CD4-positive, CD25-positive, alpha-beta regulatory T cell (primary cell): ENCODE results near the gene LSMEM2. TPM values are rescaled to one million over a fixed set of nuclear protein-coding genes. Genes with fewer than 3 reads are reported as not detected.
"Not testable (repeated sequence)": the region's sequence is repeated elsewhere in the genome, so short reads cannot be mapped to it uniquely, and the experiment has no call there.

ENCODE experiments used
- ATAC-seq, 2 donors: fragments of 150-1000 bp; cut with Tn5 transposase; one replicate each; pipeline ENCODE4 v1.10.0; 2021; ENCODE audit warnings: low read depth in 2 of 2, moderate number of reproducible peaks in 2 of 2, moderate library complexity in 1 of 2
- DNase-seq, 3 donors: peaks; one replicate each; pipeline versions ENCODE4 v3.0.0 to v3.0.0-alpha.2; 2012 to 2022; ENCODE audit warnings: mixed read lengths in 1 of 3
- H3K27ac ChIP-seq: one replicate; pipeline ENCODE4 v1.7.0; 2013; ENCODE audit warnings: mild to moderate bottlenecking, low read length; ENCODE audit not compliant: insufficient read depth, poor library complexity, severe bottlenecking
- H3K27me3 ChIP-seq: one replicate; pipeline ENCODE4 v1.7.0; 2013; ENCODE audit warnings: low read length; ENCODE audit not compliant: control insufficient read depth, insufficient read depth
- H3K36me3 ChIP-seq: one replicate; pipeline ENCODE4 v1.7.0; 2013; ENCODE audit warnings: mild to moderate bottlenecking, low read length, moderate library complexity; ENCODE audit not compliant: control insufficient read depth, insufficient read depth
- H3K4me1 ChIP-seq: 2 replicates; pipeline ENCODE4 v1.7.0; 2013; ENCODE audit warnings: mild to moderate bottlenecking, low read length; ENCODE audit not compliant: insufficient read depth, control insufficient read depth, poor library complexity, severe bottlenecking
- H3K4me3 ChIP-seq: one replicate; pipeline ENCODE4 v1.7.0; 2013; ENCODE audit warnings: low read depth, mild to moderate bottlenecking, low read length, moderate library complexity
- H3K9me3 ChIP-seq, 2 experiments: 1 replicate in 1 of 2; 2 replicates in 1 of 2; pipeline ENCODE4 v1.7.0; 2013; ENCODE audit warnings: low read length in 2 of 2, mild to moderate bottlenecking in 1 of 2, moderate library complexity in 1 of 2; ENCODE audit not compliant: control insufficient read depth in 2 of 2
- H3K27ac Mint-ChIP-seq, 3 donors: one replicate each; pipeline ENCODE4 v1.8.0; 2020 to 2022; ENCODE audit warnings: mild to moderate bottlenecking in 3 of 3, mixed read lengths in 3 of 3, moderate library complexity in 2 of 3
- H3K27me3 Mint-ChIP-seq: one replicate; pipeline ENCODE4 v1.8.0; 2022; ENCODE audit warnings: mild to moderate bottlenecking, mixed read lengths
- H3K36me3 Mint-ChIP-seq: one replicate; pipeline ENCODE4 v1.8.0; 2020; ENCODE audit warnings: mixed read lengths
- H3K4me1 Mint-ChIP-seq, 4 donors: one replicate each; pipeline ENCODE4 v1.8.0; 2020 to 2022; ENCODE audit warnings: mixed read lengths in 4 of 4, mild to moderate bottlenecking in 1 of 4
- H3K4me3 Mint-ChIP-seq, 4 donors: one replicate each; pipeline ENCODE4 v1.8.0; 2020 to 2022; ENCODE audit warnings: mild to moderate bottlenecking in 4 of 4, mixed read lengths in 4 of 4, moderate library complexity in 3 of 4
- H3K9me3 Mint-ChIP-seq, 7 donors: one replicate each; pipeline ENCODE4 v1.8.0; 2020 to 2022; ENCODE audit warnings: mixed read lengths in 7 of 7, mild to moderate bottlenecking in 3 of 7, moderate library complexity in 2 of 7
- polyA plus RNA-seq, 4 donors: library from polyadenylated mRNA; unstranded; fragments of 300-500 nt; fragmentation: Illumina TruSeq; gene quantifications; one replicate each; pipeline ENCODE4 v1.2.3, GENCODE V29; 2021
- total RNA-seq: library from RNA; stranded (reverse); gene quantifications from one replicate; pipeline ENCODE4 v1.2.3, GENCODE V29; 2022

Gene LSMEM2
- total and polyA plus RNA-seq, 5 donors from 2014 or later = 0.22 TPM; not detected in 4

GRCh38 chr3:50303013-50303815 is 24.3 kb downstream of the LSMEM2 start, which contains the start of gene HYAL1:
Gene HYAL1 (minus strand): TSS chr3:50303574. CDS start chr3:50302956, 618 bp downstream.
- Histone ChIP-seq H3K4me1 (peaks cover 20% of the 10 kb centered on the region), H3K9me3 (no peaks in the 10 kb centered on the region), H3K27me3 (no peaks in the 10 kb centered on the region), H3K36me3 (no peaks in the 10 kb centered on the region), H3K27ac (no peak within 1 kb of the TSS), H3K4me3 (no peak within 1 kb of the TSS)
- Mint-ChIP-seq H3K36me3 (no peaks in the 10 kb centered on the region), H3K4me3 (no peak within 1 kb of the TSS), H3K27ac (peak within 1 kb of the TSS in 1 of 3 donors; percentile 48), H3K9me3 (no peaks in the 10 kb centered on the region), H3K27me3 (no peaks in the 10 kb centered on the region), H3K4me1 (peaks cover 0 to 31% (median 11%) of the 10 kb centered on the region in 4 donors)
- ATAC-seq (no peak), DNase-seq (no peak)

- Mint-ChIP-seq H3K27me3 (no peaks in the 10 kb centered on the region), H3K27ac (no peak overlapping the region), H3K36me3 (no peaks in the 10 kb centered on the region), H3K9me3 (no peaks in the 10 kb centered on the region), H3K4me3 (no peak overlapping the region), H3K4me1 (peaks cover 0 to 20% (median 5%) of the 10 kb centered on the region in 4 donors)
- H3K9me3 ChIP-seq = no peaks in the 10 kb centered on the region
- ATAC-seq = no peak
- H3K27ac ChIP-seq = no peak overlapping the region
- H3K4me1 ChIP-seq = peaks cover 10% of the 10 kb centered on the region
- no peaks in the 10 kb centered on the region for H3K36me3 ChIP-seq
- no peaks in the 10 kb centered on the region for H3K27me3 ChIP-seq
- no peak for DNase-seq
- no peak overlapping the region for H3K4me3 ChIP-seq
Measured at GRCh38 chr3:50304601-50305000, 25.7 kb downstream of the LSMEM2 start.

DNA sequence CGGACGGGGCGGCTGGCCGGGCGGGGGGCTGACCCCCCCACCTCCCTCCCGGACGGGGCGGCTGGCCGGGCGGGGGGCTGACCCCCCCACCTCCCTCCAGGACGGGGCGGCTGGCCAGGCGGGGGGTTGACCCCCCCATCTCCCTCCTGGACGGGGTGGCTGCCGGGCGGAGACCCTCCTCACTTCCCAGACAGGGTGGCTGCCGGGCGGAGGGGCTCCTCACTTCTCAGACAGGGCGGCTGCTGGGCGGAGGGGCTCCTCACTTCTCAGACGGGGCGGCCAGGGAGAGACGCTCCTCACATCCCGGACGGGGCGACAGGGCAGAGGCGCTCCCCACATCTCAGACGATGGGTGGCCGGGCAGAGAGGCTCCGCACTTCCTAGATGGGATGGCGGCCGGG is 33.2 kb downstream of the LSMEM2 start:
- H3K27me3 Mint-ChIP-seq, H3K9me3 Mint-ChIP-seq, H3K9me3 ChIP-seq, ATAC-seq, H3K36me3 Mint-ChIP-seq, H3K36me3 ChIP-seq, H3K27ac Mint-ChIP-seq, DNase-seq, H3K4me3 Mint-ChIP-seq, H3K27ac ChIP-seq, H3K27me3 ChIP-seq, H3K4me3 ChIP-seq: not testable (repeated sequence)
- H3K4me1 ChIP-seq = peaks cover 12% of the 10 kb centered on the region
- peaks cover 5 to 19% (median 12%) of the 10 kb centered on the region in 4 donors for H3K4me1 Mint-ChIP-seq

DNA sequence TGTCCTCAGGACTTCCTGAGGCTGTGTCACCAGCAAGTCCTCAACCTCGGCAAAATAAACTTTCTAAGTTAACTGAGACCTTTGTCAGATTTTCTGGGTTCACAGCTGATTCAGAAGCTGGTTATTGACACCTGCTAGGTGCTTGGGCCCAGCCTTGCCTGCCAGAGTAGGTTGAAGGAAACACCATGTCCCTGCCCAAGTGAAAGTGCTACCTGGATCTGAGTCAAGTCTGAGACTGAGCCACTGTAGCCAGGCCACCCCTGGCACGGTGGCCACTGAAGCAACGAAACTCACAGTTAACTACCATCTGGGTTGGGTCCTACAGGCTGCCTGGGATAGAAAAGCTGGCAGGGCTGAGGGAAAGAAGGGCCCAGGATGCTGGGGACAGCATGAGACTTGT is 35.5 kb downstream of the LSMEM2 start:
- ATAC-seq = no peak
- no peak for DNase-seq
- H3K4me1 ChIP-seq = peaks cover 19% of the 10 kb centered on the region
- peak overlapping the region in 1 of 3 donors; percentile 12 for H3K27ac Mint-ChIP-seq
- no peak overlapping the region for H3K4me3 ChIP-seq
- peaks cover 5 to 31% (median 16%) of the 10 kb centered on the region in 4 donors for H3K4me1 Mint-ChIP-seq
- H3K4me3 Mint-ChIP-seq = no peak overlapping the region
- H3K9me3 ChIP-seq = no peaks in the 10 kb centered on the region
- no peaks in the 10 kb centered on the region for H3K27me3 ChIP-seq
- H3K27ac ChIP-seq = no peak overlapping the region
- no peaks in the 10 kb centered on the region for H3K36me3 ChIP-seq
- H3K9me3 Mint-ChIP-seq = no peaks in the 10 kb centered on the region
- H3K27me3 Mint-ChIP-seq = peaks cover 5% of the 10 kb centered on the region
- H3K36me3 Mint-ChIP-seq = peaks cover 3% of the 10 kb centered on the region

DNA sequence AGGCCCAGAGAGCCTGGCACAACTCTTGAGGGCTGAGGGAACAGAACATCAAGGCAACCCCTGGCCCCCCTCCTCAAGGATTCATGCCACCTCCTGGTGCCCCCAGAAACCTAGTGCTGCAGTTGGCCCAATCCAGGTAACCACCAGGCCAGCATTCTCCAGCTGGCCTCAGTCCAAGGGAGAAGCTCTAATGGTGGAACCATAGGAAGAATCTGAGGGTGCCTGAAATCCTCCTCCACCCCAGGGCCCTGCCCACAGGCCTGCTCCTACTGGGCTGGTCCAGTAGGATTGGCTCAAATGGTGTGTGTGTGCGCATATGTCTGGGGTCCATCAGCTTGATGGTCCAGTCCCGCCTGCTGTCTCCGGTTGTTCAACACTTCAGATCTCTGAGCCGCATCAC is 35.9 kb downstream of the LSMEM2 start:
- H3K9me3 ChIP-seq = no peaks in the 10 kb centered on the region
- ATAC-seq (no peak), DNase-seq (no peak)
- Mint-ChIP-seq H3K27me3 (peaks cover 5% of the 10 kb centered on the region), H3K36me3 (peaks cover 3% of the 10 kb centered on the region), H3K4me3 (peak overlapping the region in 1 of 4 donors; percentile 71), H3K9me3 (no peaks in the 10 kb centered on the region), H3K27ac (no peak overlapping the region), H3K4me1 (peaks cover 5 to 36% (median 18%) of the 10 kb centered on the region in 4 donors)
- no peak overlapping the region for H3K27ac ChIP-seq
- no peak overlapping the region for H3K4me3 ChIP-seq
- no peaks in the 10 kb centered on the region for H3K27me3 ChIP-seq
- H3K4me1 ChIP-seq = peaks cover 22% of the 10 kb centered on the region
- no peaks in the 10 kb centered on the region for H3K36me3 ChIP-seq

DNA sequence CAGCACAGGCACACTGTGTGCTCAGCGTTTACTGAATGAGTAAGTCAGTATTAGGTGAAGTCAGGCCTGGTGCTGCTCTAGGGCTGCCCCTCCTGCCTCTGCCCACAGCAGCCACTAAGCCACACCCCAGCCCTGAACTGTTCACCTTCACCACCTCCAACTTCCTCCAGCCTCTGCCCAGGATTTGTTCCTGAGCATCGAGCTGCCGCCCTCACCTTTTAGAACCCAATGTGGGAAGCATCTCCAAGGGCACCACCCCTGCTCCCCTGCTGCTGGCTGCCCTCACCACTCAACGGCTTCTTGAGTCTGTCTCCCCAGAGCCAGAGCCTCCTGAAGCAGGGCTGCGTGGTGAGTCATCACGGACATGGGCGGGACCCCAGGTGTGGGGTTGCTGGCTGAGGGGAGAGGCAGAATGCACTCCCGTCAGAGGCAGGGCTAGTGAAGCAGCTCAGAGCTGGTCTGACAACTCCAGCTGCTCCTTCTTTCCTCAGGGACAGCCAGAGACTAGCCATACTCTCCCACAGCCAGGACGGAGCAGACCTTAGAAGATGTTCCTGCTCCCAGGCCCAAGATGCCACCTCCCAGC is 37.9 kb downstream of the LSMEM2 start:
- Mint-ChIP-seq H3K27me3 (peaks cover 5% of the 10 kb centered on the region), H3K4me3 (peak overlapping the region; percentile 60 to 81 (median 72)), H3K36me3 (peaks cover 3% of the 10 kb centered on the region), H3K9me3 (no peaks in the 10 kb centered on the region), H3K4me1 (peaks cover 5 to 47% (median 21%) of the 10 kb centered on the region in 4 donors), H3K27ac (peak overlapping the region; percentile 41 to 86 (median 65))
- peaks cover 36% of the 10 kb centered on the region for H3K4me1 ChIP-seq
- no peaks in the 10 kb centered on the region for H3K27me3 ChIP-seq
- no peaks in the 10 kb centered on the region for H3K36me3 ChIP-seq
- peak; percentile 51 to 68 (median 55) for DNase-seq
- H3K9me3 ChIP-seq = no peaks in the 10 kb centered on the region
- ATAC-seq = peak; percentile 60 to 70
- peak overlapping the region; percentile 44 for H3K4me3 ChIP-seq
- peak overlapping the region; percentile 62 for H3K27ac ChIP-seq

DNA sequence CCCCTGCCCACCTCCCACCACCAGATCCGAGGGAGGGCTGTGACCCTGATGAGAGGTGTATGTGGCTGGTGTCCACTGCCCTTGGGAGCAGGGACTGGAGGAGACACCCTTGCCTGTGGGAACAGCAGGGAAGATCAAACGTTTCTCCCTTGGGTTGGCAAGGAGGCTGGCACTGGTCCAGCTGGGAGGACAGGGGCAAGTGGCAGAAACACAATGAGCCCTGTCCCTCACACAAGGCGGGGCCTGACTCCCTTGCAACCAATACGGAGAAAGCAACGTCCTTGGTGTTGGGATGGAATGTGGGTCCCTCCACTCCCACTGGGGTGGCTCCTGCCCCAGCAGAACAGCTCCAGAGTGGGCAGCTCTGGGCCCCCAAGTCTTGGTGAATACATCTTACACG is 38.4 kb downstream of the LSMEM2 start:
- peaks cover 3% of the 10 kb centered on the region for H3K36me3 Mint-ChIP-seq
- Histone ChIP-seq H3K36me3 (no peaks in the 10 kb centered on the region), H3K27me3 (no peaks in the 10 kb centered on the region), H3K27ac (peak overlapping the region; percentile 62), H3K4me1 (peaks cover 41% of the 10 kb centered on the region), H3K4me3 (no peak overlapping the region), H3K9me3 (no peaks in the 10 kb centered on the region)
- ATAC-seq (no peak), DNase-seq (no peak)
- H3K9me3 Mint-ChIP-seq = no peaks in the 10 kb centered on the region
- peaks cover 5 to 47% (median 21%) of the 10 kb centered on the region in 4 donors for H3K4me1 Mint-ChIP-seq
- peak overlapping the region in 1 of 3 donors; percentile 86 for H3K27ac Mint-ChIP-seq
- peak overlapping the region in 2 of 4 donors; percentile 60 to 73 for H3K4me3 Mint-ChIP-seq
- H3K27me3 Mint-ChIP-seq = peaks cover 5% of the 10 kb centered on the region
